Measurements from ENCODE around the gene RD3L. TPM values are rescaled to one million over a fixed set of nuclear protein-coding genes. Genes with fewer than 3 reads are reported as not detected.

The RD3L gene
- total and polyA plus RNA-seq, 3 donors from 2014 or later: not detected

DNA sequence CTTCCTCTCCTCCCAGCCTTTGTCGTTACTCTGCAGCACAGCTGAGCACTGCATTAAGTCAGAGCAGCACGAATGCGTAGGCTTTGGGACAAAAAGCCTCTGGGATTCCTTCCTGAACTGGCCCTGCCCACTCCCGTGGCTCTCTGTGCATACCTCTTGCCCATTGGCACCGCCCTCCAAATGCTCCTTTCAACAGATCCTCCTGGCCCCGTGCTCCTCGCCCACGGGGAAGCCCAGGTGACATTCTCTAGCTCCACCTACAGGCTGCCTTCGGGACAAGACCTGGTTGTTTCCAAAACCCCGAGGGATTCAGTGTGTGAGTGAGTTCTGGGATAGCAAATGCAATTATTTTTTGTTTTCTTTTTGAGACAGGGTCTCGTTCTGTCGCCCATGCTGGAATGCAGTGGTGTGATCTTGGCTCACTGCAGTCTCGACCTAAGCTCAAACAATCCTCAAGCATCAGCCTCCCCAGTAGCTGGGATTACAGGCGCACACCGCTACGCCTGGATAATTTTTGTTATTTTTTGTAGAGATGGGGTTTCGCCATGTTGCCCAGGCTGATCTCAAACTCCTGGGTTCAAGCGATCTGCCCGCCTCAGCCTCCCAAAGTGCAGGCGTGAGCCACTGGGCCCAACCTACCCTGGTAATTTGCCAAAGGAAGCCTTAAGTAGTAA, 31.9 kb downstream of the RD3L start:
- no peaks in the 10 kb centered on the region for H3K36me3 ChIP-seq (ENCODE audit: low read depth, missing control alignments)
- no peaks in the 10 kb centered on the region for H3K27me3 ChIP-seq
- 37 to 44% methylated on average over 20 of the region's 20 CpGs for WGBS, 2 donors
- peak; percentile 86 for DNase-seq
- H3K27ac ChIP-seq: no peak overlapping the region
- TF ChIP-seq, protein P1, sequence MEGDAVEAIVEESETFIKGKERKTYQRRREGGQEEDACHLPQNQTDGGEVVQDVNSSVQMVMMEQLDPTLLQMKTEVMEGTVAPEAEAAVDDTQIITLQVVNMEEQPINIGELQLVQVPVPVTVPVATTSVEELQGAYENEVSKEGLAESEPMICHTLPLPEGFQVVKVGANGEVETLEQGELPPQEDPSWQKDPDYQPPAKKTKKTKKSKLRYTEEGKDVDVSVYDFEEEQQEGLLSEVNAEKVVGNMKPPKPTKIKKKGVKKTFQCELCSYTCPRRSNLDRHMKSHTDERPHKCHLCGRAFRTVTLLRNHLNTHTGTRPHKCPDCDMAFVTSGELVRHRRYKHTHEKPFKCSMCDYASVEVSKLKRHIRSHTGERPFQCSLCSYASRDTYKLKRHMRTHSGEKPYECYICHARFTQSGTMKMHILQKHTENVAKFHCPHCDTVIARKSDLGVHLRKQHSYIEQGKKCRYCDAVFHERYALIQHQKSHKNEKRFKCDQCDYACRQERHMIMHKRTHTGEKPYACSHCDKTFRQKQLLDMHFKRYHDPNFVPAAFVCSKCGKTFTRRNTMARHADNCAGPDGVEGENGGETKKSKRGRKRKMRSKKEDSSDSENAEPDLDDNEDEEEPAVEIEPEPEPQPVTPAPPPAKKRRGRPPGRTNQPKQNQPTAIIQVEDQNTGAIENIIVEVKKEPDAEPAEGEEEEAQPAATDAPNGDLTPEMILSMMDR (IDR thresholded peaks at IDR 0.05): peak; percentile 65 to 77 (median 71)
- TF ChIP-seq POLR2A (IDR thresholded peaks at IDR 0.05): no peak
- no peak overlapping the region for H3K4me3 ChIP-seq
- no peaks in the 10 kb centered on the region for H3K9me3 ChIP-seq
- intact Hi-C loops (cut with DNase I; ENCODE audit: low total_unique reads): loop anchor here (10.0 kb wide), 1 partner anchor 106 kb away; no protein-coding TSS in a partner anchor
- H3K4me1 ChIP-seq: peaks cover 6% of the 10 kb centered on the region

DNA sequence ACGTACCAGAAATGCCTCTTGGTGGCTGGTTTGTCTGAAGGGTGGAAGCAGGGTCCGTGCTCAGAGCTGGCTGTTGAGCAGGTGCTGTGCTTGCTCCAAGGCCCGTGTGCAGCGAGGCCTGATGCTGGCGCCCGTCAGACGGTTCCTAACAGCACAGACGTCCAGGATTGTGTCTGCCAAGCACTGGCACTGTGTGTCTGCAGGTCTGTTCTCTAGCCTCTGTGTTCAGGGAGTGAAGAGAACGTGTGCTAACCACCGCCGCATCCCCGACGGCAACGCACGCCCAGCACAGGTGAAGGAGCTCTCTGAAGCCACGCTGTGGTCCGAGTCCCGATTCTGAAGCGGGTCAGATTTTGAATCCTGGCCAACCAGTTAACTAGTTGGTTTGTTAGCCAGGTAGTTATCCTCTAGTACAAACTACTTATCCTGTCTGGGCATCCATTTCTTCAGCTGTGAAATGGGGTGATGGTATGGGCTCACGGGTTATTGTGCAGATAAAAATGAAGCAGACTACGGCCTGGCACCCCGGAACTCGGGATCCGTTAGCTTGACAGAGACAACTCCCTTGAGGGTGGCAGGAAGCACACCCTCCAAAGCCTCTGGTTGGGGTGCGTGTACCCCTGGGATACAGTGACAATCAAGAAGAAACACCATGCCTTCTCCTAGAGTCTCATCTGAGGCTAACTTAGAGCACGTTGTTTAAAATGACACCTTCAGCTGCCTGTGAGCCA, 32.6 kb downstream of the RD3L start:
- WGBS, 2 donors: 81 to 86% methylated on average over 13 to 26 of the region's 26 CpGs
- Histone ChIP-seq H3K27me3 (no peaks in the 10 kb centered on the region), H3K9me3 (no peaks in the 10 kb centered on the region), H3K4me3 (no peak overlapping the region), H3K27ac (no peak overlapping the region), H3K4me1 (peaks cover 6% of the 10 kb centered on the region), H3K36me3 (ENCODE audit: low read depth, missing control alignments) (no peaks in the 10 kb centered on the region)
- intact Hi-C loops (cut with DNase I; ENCODE audit: low total_unique reads): loop anchor here (10.0 kb wide), 1 partner anchor 105 kb away; no protein-coding TSS in a partner anchor
- no peak for DNase-seq
- no peak for TF ChIP-seq POLR2A (IDR thresholded peaks at IDR 0.05)

DNA sequence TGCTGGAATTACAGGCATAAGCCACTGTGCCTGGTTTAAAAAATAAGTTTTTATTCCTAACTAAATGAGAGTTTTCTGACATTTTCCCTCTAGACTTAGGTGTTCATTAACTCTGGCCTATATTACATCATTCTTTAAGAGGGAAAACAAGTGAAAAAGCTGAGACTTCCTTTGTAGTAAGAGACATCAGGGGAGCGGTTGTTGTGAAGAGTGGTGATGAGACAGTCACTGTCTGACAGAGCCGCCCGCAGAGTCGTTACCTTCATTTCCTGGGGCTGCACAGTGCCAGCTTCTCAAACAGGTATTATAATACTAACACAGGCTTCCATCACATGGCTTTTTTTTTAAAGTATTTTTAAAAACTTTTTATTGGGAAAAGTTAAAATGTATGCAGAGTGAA, 33.7 kb downstream of the RD3L start:
- TF ChIP-seq, protein P1 (IDR thresholded peaks at IDR 0.05): no peak
- no peak for TF ChIP-seq POLR2A (IDR thresholded peaks at IDR 0.05)
- 95 to 97% methylated on average over 4 of the region's 4 CpGs for WGBS, 2 donors
- Histone ChIP-seq H3K4me1 (peaks cover 6% of the 10 kb centered on the region), H3K27ac (no peak overlapping the region), H3K36me3 (ENCODE audit: low read depth, missing control alignments) (no peaks in the 10 kb centered on the region), H3K9me3 (no peaks in the 10 kb centered on the region), H3K27me3 (no peaks in the 10 kb centered on the region), H3K4me3 (no peak overlapping the region)
- intact Hi-C loops (cut with DNase I; ENCODE audit: low total_unique reads): no loop called here
- no peak for DNase-seq

DNA sequence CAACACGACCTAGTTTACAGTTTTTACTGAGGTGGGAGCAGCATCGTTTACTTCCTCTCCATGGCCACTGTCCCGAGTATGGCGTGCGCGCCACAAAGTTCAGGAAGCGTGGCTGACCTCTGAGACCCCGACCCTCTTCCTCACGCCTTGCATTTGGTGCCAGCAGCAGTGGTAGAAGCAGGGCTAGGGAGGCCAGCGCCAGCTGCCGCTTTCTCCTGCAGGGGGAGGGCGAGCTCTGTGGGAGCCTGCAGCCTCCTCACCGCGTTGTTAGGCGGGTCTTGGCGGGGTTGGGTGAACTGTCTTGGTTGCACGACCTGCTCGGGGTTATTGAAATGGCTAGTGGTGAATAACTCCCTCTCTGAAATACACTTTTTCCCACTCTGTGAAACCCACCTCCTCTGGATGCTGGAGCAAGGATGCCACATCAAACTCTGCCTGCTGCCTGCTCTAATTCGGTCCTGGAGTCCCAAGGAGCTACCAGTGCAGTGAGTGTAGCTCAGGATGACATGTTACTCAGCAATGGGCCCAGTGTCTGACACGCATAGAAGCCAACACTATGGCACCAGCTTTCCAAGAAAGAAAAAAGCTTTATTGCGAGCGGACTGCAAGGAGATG, 36.4 kb downstream of the RD3L start:
- Histone ChIP-seq H3K4me3 (no peak overlapping the region), H3K27ac (no peak overlapping the region), H3K9me3 (no peaks in the 10 kb centered on the region), H3K4me1 (peaks cover 10% of the 10 kb centered on the region), H3K27me3 (no peaks in the 10 kb centered on the region), H3K36me3 (ENCODE audit: low read depth, missing control alignments) (no peaks in the 10 kb centered on the region)
- no peak for DNase-seq
- TF ChIP-seq, protein P1 (IDR thresholded peaks at IDR 0.05): no peak
- TF ChIP-seq POLR2A (IDR thresholded peaks at IDR 0.05): no peak
- intact Hi-C loops (cut with DNase I; ENCODE audit: low total_unique reads): no loop called here
- WGBS, 2 donors: 66 to 71% methylated on average over 22 of the region's 22 CpGs

DNA sequence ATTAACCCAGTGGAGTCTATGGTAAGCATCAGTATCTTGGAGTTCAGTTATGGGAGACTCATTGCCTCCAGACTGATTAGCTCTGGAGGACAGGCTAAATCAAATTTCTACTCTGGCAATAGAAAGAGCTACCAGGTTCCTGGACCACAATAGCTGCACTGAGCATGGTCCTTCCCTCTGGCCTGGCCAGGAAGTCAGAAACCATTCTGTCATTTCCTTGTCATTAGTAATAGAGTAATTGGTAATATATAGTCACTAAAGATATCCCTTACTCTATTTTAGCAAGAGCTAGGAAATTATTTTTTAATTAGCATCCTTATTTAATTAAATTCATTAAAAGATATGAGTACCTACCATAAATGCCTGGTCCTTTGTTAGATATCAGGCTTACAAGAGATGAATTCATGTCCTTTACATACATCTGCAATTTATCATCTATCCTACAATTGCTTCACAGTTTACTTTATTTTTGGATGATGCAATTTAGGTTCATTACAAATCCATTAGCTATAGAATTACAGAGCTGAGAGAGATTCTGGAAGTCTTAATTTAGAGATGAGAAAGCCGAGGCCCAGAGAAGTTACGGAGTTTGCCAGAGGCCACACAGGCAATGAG, 37.7 kb downstream of the RD3L start:
- no peaks in the 10 kb centered on the region for H3K9me3 ChIP-seq
- TF ChIP-seq POLR2A (IDR thresholded peaks at IDR 0.05): no peak
- TF ChIP-seq, protein P1 (IDR thresholded peaks at IDR 0.05): no peak
- H3K36me3 ChIP-seq (ENCODE audit: low read depth, missing control alignments): no peaks in the 10 kb centered on the region
- H3K4me3 ChIP-seq: no peak overlapping the region
- no peak for DNase-seq
- H3K27ac ChIP-seq: no peak overlapping the region
- H3K4me1 ChIP-seq: peaks cover 3% of the 10 kb centered on the region
- WGBS, 2 donors: 90 to 95% methylated on average over 2 of the region's 2 CpGs
- H3K27me3 ChIP-seq: no peaks in the 10 kb centered on the region
- intact Hi-C loops (cut with DNase I; ENCODE audit: low total_unique reads): no loop called here

Measured in testis (tissue), 3 donors.